Measurements from ENCODE around the gene FOXP1. TPM values are rescaled to one million over a fixed set of nuclear protein-coding genes. Genes with fewer than 3 reads are reported as not detected.

Gene FOXP1
- total and polyA plus RNA-seq, 2 donors (not counting 1 experiment from before 2014, with no cell fraction given) = 91.1 to 508 TPM

DNA sequence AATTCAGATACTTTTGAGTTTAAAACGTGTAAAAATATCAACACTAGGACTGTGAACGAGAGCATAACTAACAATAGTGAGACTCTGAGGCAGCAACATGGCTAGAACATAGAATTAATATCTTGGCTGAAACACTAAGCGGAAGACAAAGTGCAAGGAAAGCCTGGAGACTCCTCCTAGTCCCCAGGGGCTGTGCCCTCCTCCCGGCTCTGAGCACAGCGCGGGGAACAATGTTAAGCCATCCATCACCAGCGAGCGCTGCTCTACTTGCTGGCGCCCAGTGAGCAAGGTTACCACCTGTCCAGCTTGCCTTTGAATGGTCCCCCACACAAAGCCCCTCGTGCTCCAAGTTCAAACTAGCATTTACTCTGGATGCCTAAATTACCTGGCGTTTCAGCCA is 436.9 kb downstream of the FOXP1 start:
- no peak overlapping the region for H3K4me3 Mint-ChIP-seq
- H3K4me3 ChIP-seq (ENCODE audit: control extremely low read depth in 1 of 5, extremely low read depth in 1 of 5, insufficient read depth in 1 of 5, low read depth in 2 of 5, low read length in 4 of 5) = no peak overlapping the region
- CTCF ChIA-PET = no interaction called here
- H2AFZ ChIP-seq (ENCODE audit: insufficient read depth, low read depth, low read length, poor library complexity, severe bottlenecking) = no peak overlapping the region
- H3K79me2 ChIP-seq (ENCODE audit: control insufficient read depth, insufficient read depth, low read length) = peaks cover 81% of the 10 kb centered on the region
- WGBS (ENCODE audit: insufficient coverage) = over 99% methylated on average over 10 of the region's 11 CpGs
- H3K9ac ChIP-seq (ENCODE audit: low read length) = no peak overlapping the region
- peaks cover 2 to 15% of the 10 kb centered on the region in 2 experiments for H3K36me3 ChIP-seq (replicated peaks in 1 of 2; ENCODE audit: control extremely low read depth in 1 of 2, control insufficient read depth in 1 of 2, extremely low read depth in 1 of 2, insufficient read depth in 2 of 2, low read length in 1 of 2)
- no peak for TF ChIP-seq EZH2 (IDR thresholded peaks at IDR 0.05; ENCODE audit: borderline replicate concordance, insufficient read depth, low read depth, low read length, poor library complexity, severe bottlenecking)
- TF ChIP-seq, protein P1, sequence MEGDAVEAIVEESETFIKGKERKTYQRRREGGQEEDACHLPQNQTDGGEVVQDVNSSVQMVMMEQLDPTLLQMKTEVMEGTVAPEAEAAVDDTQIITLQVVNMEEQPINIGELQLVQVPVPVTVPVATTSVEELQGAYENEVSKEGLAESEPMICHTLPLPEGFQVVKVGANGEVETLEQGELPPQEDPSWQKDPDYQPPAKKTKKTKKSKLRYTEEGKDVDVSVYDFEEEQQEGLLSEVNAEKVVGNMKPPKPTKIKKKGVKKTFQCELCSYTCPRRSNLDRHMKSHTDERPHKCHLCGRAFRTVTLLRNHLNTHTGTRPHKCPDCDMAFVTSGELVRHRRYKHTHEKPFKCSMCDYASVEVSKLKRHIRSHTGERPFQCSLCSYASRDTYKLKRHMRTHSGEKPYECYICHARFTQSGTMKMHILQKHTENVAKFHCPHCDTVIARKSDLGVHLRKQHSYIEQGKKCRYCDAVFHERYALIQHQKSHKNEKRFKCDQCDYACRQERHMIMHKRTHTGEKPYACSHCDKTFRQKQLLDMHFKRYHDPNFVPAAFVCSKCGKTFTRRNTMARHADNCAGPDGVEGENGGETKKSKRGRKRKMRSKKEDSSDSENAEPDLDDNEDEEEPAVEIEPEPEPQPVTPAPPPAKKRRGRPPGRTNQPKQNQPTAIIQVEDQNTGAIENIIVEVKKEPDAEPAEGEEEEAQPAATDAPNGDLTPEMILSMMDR (IDR thresholded peaks at IDR 0.05) = no peak
- no peaks in the 10 kb centered on the region for H3K9me3 Mint-ChIP-seq (ENCODE audit: insufficient read depth)
- no peaks in the 10 kb centered on the region for H3K9me3 ChIP-seq (ENCODE audit: control extremely low read depth in 1 of 3, control insufficient read depth in 2 of 3, insufficient read depth in 1 of 3, low read length in 2 of 3)
- H4K20me1 ChIP-seq (ENCODE audit: control insufficient read depth, insufficient read depth, low read length, poor library complexity, severe bottlenecking) = peaks cover 14% of the 10 kb centered on the region
- DNase-seq (no peak), ATAC-seq (ENCODE audit: low read depth) (no peak)
- no peaks in the 10 kb centered on the region for H3K27me3 Mint-ChIP-seq
- H3K27me3 ChIP-seq (replicated peaks in 1 of 4; ENCODE audit: control extremely low read depth in 1 of 4, control insufficient read depth in 3 of 4, insufficient read depth in 4 of 4, low read length in 3 of 4) = no peaks in the 10 kb centered on the region
- H3K4me1 ChIP-seq (ENCODE audit: control insufficient read depth in 2 of 2, insufficient read depth in 2 of 2, low read length in 2 of 2) = peaks cover 3 to 6% of the 10 kb centered on the region in 2 donors
- no peak overlapping the region for H3K4me2 ChIP-seq (replicated peaks; ENCODE audit: low read depth, low read length, poor library complexity, severe bottlenecking)
- no peak overlapping the region for H3K27ac Mint-ChIP-seq
- peaks cover 44% of the 10 kb centered on the region for H3K4me1 Mint-ChIP-seq
- no peak overlapping the region for H3K27ac ChIP-seq (ENCODE audit: low read length in 2 of 2)
- POLR2A ChIA-PET = no interaction called here
- intact Hi-C loops (cut with micrococcal nuclease) = no loop called here

DNA sequence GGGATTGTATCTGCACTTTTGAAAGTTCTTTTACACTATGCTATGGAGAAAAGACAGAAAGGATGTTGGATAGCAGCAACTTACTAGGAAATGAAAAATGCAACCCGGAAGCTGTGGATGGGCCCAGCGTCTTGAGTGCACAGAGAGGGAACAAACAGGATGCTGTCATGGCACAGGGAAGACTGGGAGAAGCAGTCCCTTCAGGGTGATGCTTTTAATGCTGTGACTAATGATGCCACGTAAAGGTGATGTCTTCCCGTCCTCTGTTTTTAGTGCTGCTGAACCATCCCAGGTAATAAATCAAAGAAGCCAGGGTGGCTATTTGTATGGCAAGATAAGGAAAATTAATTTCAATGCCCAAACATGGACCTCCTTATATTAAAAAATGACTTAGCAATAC is 437.6 kb downstream of the FOXP1 start:
- Histone ChIP-seq H4K20me1 (ENCODE audit: control insufficient read depth, insufficient read depth, low read length, poor library complexity, severe bottlenecking) (peaks cover 13% of the 10 kb centered on the region), H3K9me3 (ENCODE audit: control extremely low read depth in 1 of 3, control insufficient read depth in 2 of 3, insufficient read depth in 1 of 3, low read length in 2 of 3) (no peaks in the 10 kb centered on the region), H3K36me3 (replicated peaks in 1 of 2; ENCODE audit: control extremely low read depth in 1 of 2, control insufficient read depth in 1 of 2, extremely low read depth in 1 of 2, insufficient read depth in 2 of 2, low read length in 1 of 2) (peaks cover 2 to 14% of the 10 kb centered on the region in 2 experiments), H3K4me1 (ENCODE audit: control insufficient read depth in 2 of 2, insufficient read depth in 2 of 2, low read length in 2 of 2) (peaks cover 3 to 6% of the 10 kb centered on the region in 2 donors), H3K27me3 (replicated peaks in 1 of 4; ENCODE audit: control extremely low read depth in 1 of 4, control insufficient read depth in 3 of 4, insufficient read depth in 4 of 4, low read length in 3 of 4) (no peaks in the 10 kb centered on the region), H3K9ac (ENCODE audit: low read length) (no peak overlapping the region), H3K4me2 (replicated peaks; ENCODE audit: low read depth, low read length, poor library complexity, severe bottlenecking) (no peak overlapping the region), H2AFZ (ENCODE audit: insufficient read depth, low read depth, low read length, poor library complexity, severe bottlenecking) (no peak overlapping the region), H3K4me3 (ENCODE audit: control extremely low read depth in 1 of 5, extremely low read depth in 1 of 5, insufficient read depth in 1 of 5, low read depth in 2 of 5, low read length in 4 of 5) (no peak overlapping the region), H3K27ac (ENCODE audit: low read length in 2 of 2) (peak overlapping the region in 1 of 2 donors; percentile 51), H3K79me2 (ENCODE audit: control insufficient read depth, insufficient read depth, low read length) (peaks cover 81% of the 10 kb centered on the region)
- intact Hi-C loops (cut with micrococcal nuclease) = no loop called here
- Mint-ChIP-seq H3K9me3 (ENCODE audit: insufficient read depth) (no peaks in the 10 kb centered on the region), H3K4me3 (no peak overlapping the region), H3K27ac (no peak overlapping the region), H3K4me1 (peaks cover 44% of the 10 kb centered on the region), H3K27me3 (no peaks in the 10 kb centered on the region)
- TF ChIP-seq, protein P1 (IDR thresholded peaks at IDR 0.05) = no peak
- TF ChIP-seq EZH2 (IDR thresholded peaks at IDR 0.05; ENCODE audit: borderline replicate concordance, insufficient read depth, low read depth, low read length, poor library complexity, severe bottlenecking) = no peak
- ATAC-seq (ENCODE audit: low read depth) (no peak), DNase-seq (no peak)
- 100% methylated on average over 4 of the region's 4 CpGs for WGBS (ENCODE audit: insufficient coverage)
- ChIA-PET CTCF (no interaction called here), POLR2A (no interaction called here)

Measured in B cell (primary cell).